PC-3 (cell line): ENCODE measurements around the gene RNF38. TPM values are rescaled to one million over a fixed set of nuclear protein-coding genes. Genes with fewer than 3 reads are reported as not detected.
"Not testable (repeated sequence)": the region's sequence is repeated elsewhere in the genome, so short reads cannot be mapped to it uniquely, and the experiment has no call there.

Experiments used
- ATAC-seq: fragments of 200-7000 bp; cut with Tn5 transposase; 2 replicates; pipeline ENCODE4 v1.9.1; 2020; ENCODE audit warnings: mild to moderate bottlenecking, moderate library complexity
- BruUV-seq: library from RNA; stranded (reverse); fragments of 400-500 nt; replicated peaks from 2 replicates; lab custom pipeline; 2021; lab: Mats Ljungman, UMichigan
- CTCF ChIA-PET: fragments of 300-600 bp; sonication (Branson Sonifier 250); formaldehyde crosslinking; loops from one replicate; lab custom pipeline; 2022; ENCODE audit warnings: antibody characterized with exemption; lab: Charles Lee
- POLR2A ChIA-PET: fragments of 300-600 bp; sonication (Branson Sonifier 250); formaldehyde crosslinking; loops from one replicate; lab custom pipeline; 2022; ENCODE audit warnings: antibody characterized with exemption; ENCODE audit not compliant: unreplicated experiment; lab: Charles Lee
- DNase-seq: peaks from one replicate; pipeline ENCODE4 v3.0.0-alpha.2; 2015
- H2AFZ ChIP-seq: fragments of 300-600 bp; sonication (generic); 2 replicates; pipeline ENCODE4 v1.6.0; 2016; ENCODE audit warnings: antibody characterized with exemption, low read length
- H3F3A ChIP-seq: fragments of 300-600 bp; sonication (generic); one replicate; pipeline ENCODE4 v1.6.0; 2017; ENCODE audit warnings: antibody characterized with exemption, low read length, control low read depth, mild to moderate bottlenecking; ENCODE audit not compliant: unreplicated experiment
- H3K27ac ChIP-seq: fragments of 300-600 bp; sonication (generic); 2 replicates; pipeline ENCODE4 v1.5.1; 2016; ENCODE audit warnings: mild to moderate bottlenecking, low read length
- H3K27me3 ChIP-seq: fragments of 300-600 bp; sonication (generic); 2 replicates; pipeline ENCODE4 v1.6.1; 2016; ENCODE audit warnings: low read length, mixed read lengths
- H3K36me3 ChIP-seq: fragments of 300-600 bp; sonication (generic); 2 replicates; pipeline ENCODE4 v1.6.1; 2016; ENCODE audit warnings: low read depth, mixed run types, low read length, mixed read lengths
- H3K4me1 ChIP-seq: fragments of 300-600 bp; sonication (generic); 2 replicates; pipeline ENCODE4 v1.5.1; 2016; ENCODE audit warnings: low read length; ENCODE audit not compliant: insufficient read depth
- H3K4me2 ChIP-seq: fragments of 300-600 bp; sonication (generic); 2 replicates; pipeline ENCODE4 v1.6.0; 2016; ENCODE audit warnings: low read length
- H3K4me3 ChIP-seq: fragments of 300-600 bp; sonication (generic); 2 replicates; pipeline ENCODE4 v1.5.1; 2016; ENCODE audit warnings: mild to moderate bottlenecking, low read length, mixed read lengths
- H3K79me2 ChIP-seq: fragments of 300-600 bp; sonication (generic); 2 replicates; pipeline ENCODE4 v1.6.1; 2017; ENCODE audit warnings: low read length, mixed read lengths
- H3K9ac ChIP-seq: fragments of 300-600 bp; sonication (generic); 2 replicates; pipeline ENCODE4 v1.6.0; 2016; ENCODE audit warnings: mild to moderate bottlenecking, low read length
- H3K9me2 ChIP-seq: fragments of 300-600 bp; sonication (generic); replicated peaks from 2 replicates; pipeline ENCODE4 v1.6.1; 2016; ENCODE audit warnings: mixed run types, low read length, mixed read lengths
- H3K9me3 ChIP-seq: fragments of 300-600 bp; sonication (generic); 2 replicates; pipeline ENCODE4 v1.6.1; 2016; ENCODE audit warnings: low read length, mixed read lengths
- H4K20me1 ChIP-seq: fragments of 300-600 bp; sonication (generic); 2 replicates; pipeline ENCODE4 v1.6.1; 2016; ENCODE audit warnings: low read length, mixed read lengths
- CTCF ChIP-seq: fragments of 300-600 bp; sonication (generic); conservative IDR thresholded peaks from 2 replicates; pipeline ENCODE4 v1.5.1; 2017; ENCODE audit warnings: antibody characterized with exemption, low read depth, mild to moderate bottlenecking, low read length
- EZH2 ChIP-seq: fragments of 300-600 bp; sonication (generic); IDR thresholded peaks from one replicate; pipeline ENCODE4 v1.6.1; 2017; ENCODE audit warnings: antibody characterized with exemption, mild to moderate bottlenecking, low read length; ENCODE audit not compliant: unreplicated experiment
- EZH2phosphoT487 ChIP-seq: fragments of 300-600 bp; sonication (generic); IDR thresholded peaks from 2 replicates; pipeline ENCODE4 v1.6.1; 2018; ENCODE audit warnings: mild to moderate bottlenecking, antibody characterized with exemption, low read length, borderline replicate concordance
- intact Hi-C: fragments of 100-400 bp; cut with micrococcal nuclease; formaldehyde crosslinking; loops from 2 replicates; pipeline ENCODE4 v1.9.0; 2023
- total RNA-seq: library from RNA; depleted of rRNA; stranded (reverse); fragments of >200 nt; gene quantifications from 2 replicates; pipeline ENCODE4 v1.2.3, GENCODE V29; 2014

Gene RNF38
- total RNA-seq, 1 experiment from 2014 or later: 4.3 TPM

DNA sequence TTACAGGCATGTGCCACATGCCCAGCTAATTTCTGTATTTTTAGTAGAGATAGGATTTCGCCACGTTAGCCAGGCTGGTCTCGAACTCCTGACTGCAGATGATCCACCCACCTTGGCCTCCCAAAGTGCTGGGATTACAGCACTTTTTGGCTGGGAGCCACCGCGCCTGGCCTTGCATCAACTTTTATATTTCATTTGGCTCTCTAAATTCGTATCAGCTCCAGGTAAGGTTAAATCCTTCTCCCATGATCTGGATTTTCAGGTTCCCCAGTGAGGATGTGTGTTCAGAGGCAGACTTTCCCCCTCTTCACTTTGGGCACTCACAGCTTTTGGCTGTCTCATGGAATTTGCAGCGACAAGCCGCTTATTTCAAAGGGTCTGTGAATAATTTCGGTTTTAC, 16.8 kb upstream of the RNF38 start:
- no peaks in the 10 kb centered on the region for H3F3A ChIP-seq
- no peak overlapping the region for H3K9ac ChIP-seq
- intact Hi-C loops: no loop called here
- H4K20me1 ChIP-seq: no peaks in the 10 kb centered on the region
- CTCF ChIA-PET: interaction anchor here (0.6 kb wide), 1 partner anchor 16 kb away, joined by 3 read pairs; no protein-coding TSS in a partner anchor
- H3K4me2 ChIP-seq: no peak overlapping the region
- no peak overlapping the region for H3K27ac ChIP-seq
- H3K36me3 ChIP-seq: no peaks in the 10 kb centered on the region
- DNase-seq (no peak), ATAC-seq (no peak)
- no peak overlapping the region for H3K4me3 ChIP-seq
- no peaks in the 10 kb centered on the region for H3K9me3 ChIP-seq
- no peaks in the 10 kb centered on the region for H3K79me2 ChIP-seq
- TF ChIP-seq EZH2 (no peak), CTCF (no peak), EZH2phosphoT487 (no peak)
- H3K4me1 ChIP-seq: peaks cover 17% of the 10 kb centered on the region
- H3K27me3 ChIP-seq: no peaks in the 10 kb centered on the region
- H3K9me2 ChIP-seq: no peaks in the 10 kb centered on the region
- POLR2A ChIA-PET: no interaction called here
- BruUV-seq: no TSS peak
- no peak overlapping the region for H2AFZ ChIP-seq

DNA sequence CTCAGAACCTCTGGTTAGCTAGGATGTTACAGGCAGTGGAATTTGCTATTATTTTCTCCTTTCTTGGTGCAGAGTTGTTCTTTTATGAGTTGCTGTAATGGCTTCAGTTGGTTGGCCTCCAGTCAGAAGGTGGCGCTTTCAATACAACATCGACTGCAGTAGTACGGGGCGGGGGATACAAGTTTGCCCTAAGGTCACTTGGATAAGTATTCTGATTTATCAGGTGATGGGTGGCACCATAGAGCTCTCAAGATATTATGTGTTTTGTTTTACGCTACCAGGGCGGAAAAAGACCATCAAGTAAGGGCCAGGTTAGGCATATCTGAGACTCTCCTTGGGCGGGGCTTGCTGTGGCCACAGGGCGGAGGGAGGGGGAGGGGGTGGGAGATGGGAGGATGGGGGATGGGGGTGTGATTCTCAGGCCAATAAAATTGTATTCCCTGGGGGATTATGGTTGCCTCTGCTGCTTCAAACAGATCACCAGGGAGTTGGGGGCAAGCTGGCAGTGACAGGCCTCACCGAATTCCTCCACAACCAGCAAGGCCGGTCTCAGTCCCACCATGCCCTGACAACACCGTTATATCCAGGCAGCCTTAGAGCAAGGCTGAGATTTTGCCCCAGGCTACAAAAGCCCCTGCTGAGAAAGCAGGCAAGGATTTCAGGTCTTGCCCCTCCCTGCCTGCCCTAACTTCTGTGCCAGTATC, 15.9 kb upstream of the RNF38 start:
- ChIA-PET CTCF (no interaction called here), POLR2A (interaction anchor here (0.6 kb wide), 1 partner anchor 1415 kb away, joined by 3 read pairs; no protein-coding TSS in a partner anchor)
- ATAC-seq (no peak), DNase-seq (no peak)
- peaks cover 17% of the 10 kb centered on the region for H3K4me1 ChIP-seq
- H3K79me2 ChIP-seq: no peaks in the 10 kb centered on the region
- TF ChIP-seq EZH2phosphoT487 (no peak), EZH2 (no peak), CTCF (peak; percentile 19; the same call in 1 of the 2 replicates)
- H4K20me1 ChIP-seq: no peaks in the 10 kb centered on the region
- no peaks in the 10 kb centered on the region for H3F3A ChIP-seq
- H2AFZ ChIP-seq: no peak overlapping the region
- H3K9ac ChIP-seq: no peak overlapping the region
- H3K4me2 ChIP-seq: no peak overlapping the region
- H3K36me3 ChIP-seq: no peaks in the 10 kb centered on the region
- no TSS peak for BruUV-seq
- H3K27ac ChIP-seq: no peak overlapping the region
- no peaks in the 10 kb centered on the region for H3K9me2 ChIP-seq
- H3K9me3 ChIP-seq: no peaks in the 10 kb centered on the region
- H3K4me3 ChIP-seq: no peak overlapping the region
- no peaks in the 10 kb centered on the region for H3K27me3 ChIP-seq
- intact Hi-C loops: no loop called here

GRCh38 chr9:36411410-36411809, 11.3 kb upstream of the RNF38 start:
- BruUV-seq, H3F3A ChIP-seq, H2AFZ ChIP-seq, H3K27me3 ChIP-seq, H3K4me1 ChIP-seq, H4K20me1 ChIP-seq, H3K4me2 ChIP-seq, H3K9ac ChIP-seq, H3K79me2 ChIP-seq, H3K4me3 ChIP-seq, H3K9me2 ChIP-seq, intact Hi-C loops, ATAC-seq, H3K36me3 ChIP-seq, H3K27ac ChIP-seq, H3K9me3 ChIP-seq, CTCF ChIA-PET, POLR2A ChIA-PET: not testable (repeated sequence)
- peak; percentile 18 for DNase-seq

DNA sequence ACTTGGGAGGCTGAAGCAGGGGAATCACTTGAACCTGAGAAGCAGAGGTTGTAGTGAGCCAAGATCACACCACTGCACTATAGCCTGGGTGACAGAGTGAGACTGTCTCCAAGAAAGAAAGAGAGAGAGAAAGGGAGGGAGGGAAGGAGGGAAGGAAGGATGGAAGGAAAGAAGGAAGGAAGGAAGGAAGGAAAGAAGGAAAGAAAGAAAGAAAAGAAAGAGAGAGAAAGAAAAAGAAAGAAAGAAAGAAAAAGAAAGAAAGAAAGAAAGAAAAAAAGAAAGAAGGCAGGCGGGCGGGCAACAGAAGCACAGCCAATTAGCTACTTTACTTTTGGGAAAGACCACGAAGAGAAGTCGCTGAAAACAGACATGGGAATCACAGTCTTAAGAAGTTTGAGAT, 9.0 kb upstream of the RNF38 start:
- H3K9ac ChIP-seq, H3K9me2 ChIP-seq, ATAC-seq, H3K4me1 ChIP-seq, H3K79me2 ChIP-seq, H3K4me3 ChIP-seq, H3K36me3 ChIP-seq, H4K20me1 ChIP-seq, H3K9me3 ChIP-seq, BruUV-seq, DNase-seq, CTCF ChIA-PET, POLR2A ChIA-PET, H3K4me2 ChIP-seq, H3K27ac ChIP-seq, H3F3A ChIP-seq, H2AFZ ChIP-seq, H3K27me3 ChIP-seq: not testable (repeated sequence)
- intact Hi-C loops: loop anchor here (10.0 kb wide), 1 partner anchor 456 kb away; no protein-coding TSS in a partner anchor
